NCI-H226 (cell line): ENCODE measurements around the gene CEBPZOS.
A peak's percentile ranks its signal among the peaks of the same experiment; 100 is the strongest.
"Not testable (repeated sequence)": the region's sequence is repeated elsewhere in the genome, so short reads cannot be mapped to it uniquely, and the experiment has no call there.

Experiments used
- DNase-seq: peaks from one replicate; pipeline ENCODE4 v3.0.0-alpha.2; 2015

Gene CEBPZOS

DNA sequence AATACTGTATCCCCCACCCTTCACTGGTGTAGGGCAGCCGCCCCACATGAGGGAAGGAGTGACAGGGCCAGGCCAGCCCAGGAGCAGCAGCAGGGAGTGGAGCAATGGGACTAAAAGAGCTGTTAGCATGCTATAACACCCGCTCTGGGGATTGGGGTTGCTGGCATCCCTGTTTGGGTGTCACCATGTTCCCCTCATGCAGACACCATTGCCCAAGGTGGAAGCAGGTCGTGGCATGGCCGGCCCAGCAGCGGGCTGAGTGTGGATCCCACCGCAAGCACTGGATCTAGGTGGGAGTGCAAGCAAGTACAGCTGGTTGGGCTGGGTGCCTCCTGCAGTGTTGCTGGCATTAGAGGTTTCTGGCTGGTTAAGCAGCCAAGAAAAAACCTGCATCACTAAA lies 4.5 kb upstream of the CEBPZOS start:
- no peak for DNase-seq

DNA sequence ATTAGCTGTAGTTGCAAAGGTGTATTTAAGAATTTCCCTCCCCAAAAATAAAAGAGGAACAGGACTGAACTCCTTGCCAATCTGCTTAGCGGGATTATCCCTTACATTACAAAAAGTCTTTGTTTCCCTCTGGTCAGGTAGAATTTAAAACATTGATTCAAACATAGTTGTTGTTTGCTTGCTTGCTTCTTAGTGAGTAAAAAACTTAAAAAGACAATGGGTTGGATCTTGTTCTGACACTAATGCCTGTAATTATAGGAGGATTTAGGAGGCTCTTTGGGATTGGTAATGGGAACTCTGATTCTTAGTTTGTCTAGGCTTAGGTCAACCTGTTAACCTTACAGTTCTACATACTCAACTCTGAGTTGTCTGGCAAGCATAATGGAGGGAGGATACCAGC lies 3.7 kb upstream of the CEBPZOS start:
- no peak for DNase-seq

- DNase-seq, result not testable (repeated sequence)
Observed at GRCh38 chr2:37195862-37196319, 405 bp upstream of the CEBPZOS start.

DNA sequence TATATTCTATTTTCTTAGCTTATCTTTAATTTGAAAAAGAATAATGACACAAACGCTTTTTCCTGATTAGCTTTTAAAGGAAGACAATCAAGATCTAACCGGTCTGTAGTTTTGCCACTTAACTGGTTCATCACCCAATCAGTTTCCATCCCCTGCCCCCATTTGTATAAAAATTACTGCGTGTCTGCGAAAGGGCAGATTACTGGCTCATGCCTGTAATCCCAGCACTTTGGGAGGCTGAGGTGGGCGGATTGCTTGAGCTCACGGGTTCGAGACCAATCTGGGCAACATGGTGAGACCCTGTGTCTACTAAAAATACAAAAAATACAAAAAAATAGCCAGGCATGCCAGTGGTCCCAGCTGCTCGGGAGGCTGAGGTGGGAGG lies 2.4 kb downstream of the CEBPZOS start:
- DNase-seq, result no peak

- DNase-seq, result no peak
Observed at GRCh38 chr2:37201208-37201607, 4.9 kb downstream of the CEBPZOS start.

DNA sequence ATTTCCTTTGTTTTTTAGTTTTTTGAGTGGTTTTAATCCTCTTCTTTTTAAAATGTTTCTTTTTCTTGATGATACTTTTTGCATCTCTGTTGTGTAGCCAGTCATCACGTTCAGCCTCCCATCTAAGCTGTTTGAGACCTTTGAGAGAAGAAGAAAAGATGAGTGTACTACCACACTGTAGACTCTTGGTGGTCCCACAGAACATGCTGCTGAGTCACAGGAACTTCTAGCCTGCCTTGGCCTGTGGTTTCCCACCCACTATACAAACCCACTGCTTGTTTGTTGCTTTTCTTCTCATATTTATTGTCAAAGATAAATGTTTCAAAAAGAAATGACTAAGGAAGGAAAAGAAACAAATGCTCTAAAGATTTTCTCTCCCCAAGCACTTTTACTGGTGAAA lies 5.5 kb downstream of the CEBPZOS start:
- DNase-seq, result no peak

DNA sequence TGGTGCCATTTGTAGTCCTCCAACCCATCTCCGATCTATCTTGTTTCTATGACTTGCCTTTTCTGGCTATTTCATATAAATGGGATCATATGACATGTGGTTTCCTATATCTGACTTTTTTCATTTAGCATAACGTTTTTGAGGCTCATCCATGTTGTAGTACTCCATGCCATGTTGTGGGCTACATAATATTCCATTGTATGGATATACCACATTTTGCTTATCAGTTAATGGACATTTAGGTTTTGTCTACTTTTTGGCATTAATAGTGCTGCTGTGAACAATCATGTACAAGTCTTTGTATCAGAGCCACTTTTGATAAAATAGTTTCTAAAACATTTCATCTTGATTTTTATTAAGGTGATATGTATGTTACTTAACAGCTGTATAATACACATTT lies 7.4 kb downstream of the CEBPZOS start:
- no peak for DNase-seq

- not testable (repeated sequence) for DNase-seq
Observed at GRCh38 chr2:37205071-37205661, 8.9 kb downstream of the CEBPZOS start.

DNA sequence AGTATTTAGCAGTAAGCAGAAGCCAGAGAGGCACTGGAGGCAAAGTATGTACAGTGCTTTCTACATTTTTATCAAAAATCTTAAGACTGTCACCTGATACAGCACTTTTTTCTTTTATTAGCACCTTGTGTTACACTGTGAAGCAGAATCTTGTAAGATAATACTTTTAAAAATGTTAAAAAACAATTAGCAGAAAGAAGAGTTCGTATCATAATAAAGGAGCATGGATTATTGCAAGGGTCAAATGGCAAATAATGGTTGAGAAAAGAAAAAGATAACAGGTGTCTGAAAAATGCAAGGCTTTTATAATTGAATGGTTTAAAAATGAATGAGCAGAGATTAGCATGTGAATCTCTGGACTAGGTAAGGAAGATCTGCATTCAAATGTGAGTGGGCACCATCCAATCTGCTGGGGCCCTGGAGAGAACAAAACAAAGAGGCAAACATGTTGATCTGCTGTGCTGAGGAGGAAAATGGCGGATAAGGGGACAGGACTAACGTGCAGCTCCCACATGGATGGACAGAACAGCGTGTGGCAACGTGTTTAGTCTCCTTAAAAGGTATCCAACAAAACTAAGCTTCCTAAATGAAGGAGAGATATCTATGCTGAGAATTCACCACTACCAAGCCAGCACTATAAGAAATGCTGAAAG lies 9.5 kb downstream of the CEBPZOS start:
- DNase-seq, result no peak

DNA sequence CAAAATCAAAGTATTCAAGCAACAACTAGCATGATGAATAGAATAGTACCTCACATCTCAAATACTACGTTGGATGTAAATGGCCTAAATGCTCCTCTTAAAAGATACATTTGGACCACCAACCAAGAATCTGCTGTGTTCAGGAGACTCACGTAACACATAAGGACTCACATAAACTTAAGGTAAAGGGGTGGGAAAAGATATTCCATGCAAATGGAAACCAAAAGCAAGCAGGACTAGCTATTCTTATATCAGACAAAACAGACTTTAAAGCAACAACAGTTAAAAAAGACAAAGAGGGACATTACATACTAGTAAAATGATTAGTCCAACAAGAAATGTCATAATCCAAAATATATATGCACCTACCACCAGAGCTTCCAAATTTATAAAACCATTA lies 10.5 kb downstream of the CEBPZOS start:
- DNase-seq, result not testable (repeated sequence)

GRCh38 chr2:37211212-37211611 lies 14.9 kb downstream of the CEBPZOS start:
- no peak for DNase-seq

DNA sequence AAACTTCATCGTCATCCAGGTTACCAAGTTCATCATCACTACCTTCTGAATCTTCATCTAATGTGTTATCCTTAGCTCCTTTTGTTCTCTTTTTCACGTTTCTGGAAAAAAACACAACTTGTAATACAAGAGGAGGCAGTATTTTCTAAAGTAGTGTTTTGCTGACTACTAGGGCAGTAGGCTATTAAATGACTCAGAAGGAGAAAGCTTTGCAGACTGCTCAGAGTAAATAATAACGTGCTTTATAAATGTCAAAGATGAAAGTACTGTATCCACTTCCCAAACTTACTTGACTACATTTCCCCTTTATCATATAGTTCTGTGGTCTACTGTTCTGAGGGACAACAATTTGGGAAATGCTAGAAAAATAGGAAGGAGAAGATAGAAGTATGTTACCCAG lies 15.6 kb downstream of the CEBPZOS start:
- no peak for DNase-seq

- no peak for DNase-seq
Observed at GRCh38 chr2:37215250-37215649, 19.0 kb downstream of the CEBPZOS start.

GRCh38 chr2:37219046-37219445 lies 22.8 kb downstream of the CEBPZOS start:
- no peak for DNase-seq

GRCh38 chr2:37223131-37223530 lies 26.8 kb downstream of the CEBPZOS start:
- no peak for DNase-seq

- DNase-seq, result no peak
Observed at GRCh38 chr2:37224063-37224462, 27.8 kb downstream of the CEBPZOS start.

GRCh38 chr2:37225129-37225528 lies 28.8 kb downstream of the CEBPZOS start:
- not testable (repeated sequence) for DNase-seq

DNA sequence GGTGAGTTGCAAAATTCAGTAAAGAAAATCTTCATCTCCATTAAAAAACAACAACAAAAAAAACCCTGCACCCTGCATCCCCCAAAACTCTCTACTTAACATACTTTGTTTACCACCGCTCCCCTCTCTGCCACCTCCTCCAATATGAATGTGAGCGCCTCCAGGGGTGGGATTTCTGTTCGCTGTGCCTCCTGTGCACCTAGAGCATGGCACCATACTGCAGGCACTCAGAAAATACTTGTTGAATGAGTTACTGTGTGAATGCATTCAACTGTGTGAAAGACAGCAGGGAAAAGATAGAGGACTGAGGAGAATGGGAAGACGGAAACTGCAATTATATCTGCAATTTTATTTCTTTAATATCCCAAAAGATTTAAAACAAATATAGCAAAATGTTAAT lies 30.6 kb downstream of the CEBPZOS start:
- DNase-seq, result no peak

- no peak for DNase-seq
Observed at GRCh38 chr2:37228788-37229187, 32.5 kb downstream of the CEBPZOS start.

GRCh38 chr2:37230581-37230980 lies 34.3 kb downstream of the CEBPZOS start:
- no peak for DNase-seq

DNA sequence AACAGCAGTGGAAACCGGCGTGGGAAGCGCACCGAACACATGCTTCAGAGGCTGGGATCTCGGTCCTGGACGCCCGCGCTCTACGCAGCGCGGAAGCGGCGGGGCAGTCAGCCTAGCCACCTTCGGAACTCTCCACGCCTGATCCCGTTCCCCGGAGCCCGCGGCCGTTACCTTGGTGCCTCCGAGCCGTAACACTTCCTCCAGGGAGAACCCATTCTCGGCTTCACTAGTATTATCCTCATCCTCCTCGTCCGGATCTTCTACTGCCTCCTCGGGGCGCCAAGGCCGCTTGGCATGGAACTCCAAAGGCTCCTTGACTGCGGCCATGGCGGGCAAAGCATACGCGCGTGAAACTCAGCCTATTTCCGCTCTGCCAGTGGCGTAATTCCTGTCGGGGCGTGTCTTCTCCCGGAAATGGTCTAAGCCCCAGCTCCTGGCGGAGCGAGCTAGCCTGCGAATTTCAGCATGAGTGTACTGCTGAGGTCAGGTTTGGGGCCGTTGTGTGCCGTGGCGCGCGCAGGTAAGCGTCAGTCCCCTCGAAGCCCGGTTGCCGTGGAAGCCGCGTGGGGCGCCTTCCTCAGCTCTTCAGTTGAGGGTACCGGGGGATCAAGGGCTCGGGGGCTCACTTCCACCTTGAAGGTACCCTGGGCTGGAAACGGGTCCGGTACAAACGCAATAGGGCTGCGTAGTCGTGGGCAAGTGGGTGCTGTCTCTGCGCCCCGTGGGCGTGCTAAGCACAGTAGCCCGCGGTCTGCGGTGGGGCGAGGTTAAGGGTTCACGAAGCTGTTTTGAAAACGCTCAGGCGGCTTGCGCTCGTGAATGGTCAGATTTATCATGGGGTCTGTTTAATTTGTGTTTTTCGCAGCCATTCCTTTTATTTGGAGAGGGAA lies 35.2 kb downstream of the CEBPZOS start, which contains the start of the genes CEBPZ and NDUFAF7:
Gene CEBPZ, minus strand, starts transcription at position 356 of the 890 bp plus-strand sequence. Its CDS starts 29 bp downstream, at position 327.
Gene NDUFAF7, plus strand, starts transcription at position 418 of the 890 bp plus-strand sequence. Its CDS starts 48 bp downstream, at position 466.
- DNase-seq, result peak; percentile 93

DNA sequence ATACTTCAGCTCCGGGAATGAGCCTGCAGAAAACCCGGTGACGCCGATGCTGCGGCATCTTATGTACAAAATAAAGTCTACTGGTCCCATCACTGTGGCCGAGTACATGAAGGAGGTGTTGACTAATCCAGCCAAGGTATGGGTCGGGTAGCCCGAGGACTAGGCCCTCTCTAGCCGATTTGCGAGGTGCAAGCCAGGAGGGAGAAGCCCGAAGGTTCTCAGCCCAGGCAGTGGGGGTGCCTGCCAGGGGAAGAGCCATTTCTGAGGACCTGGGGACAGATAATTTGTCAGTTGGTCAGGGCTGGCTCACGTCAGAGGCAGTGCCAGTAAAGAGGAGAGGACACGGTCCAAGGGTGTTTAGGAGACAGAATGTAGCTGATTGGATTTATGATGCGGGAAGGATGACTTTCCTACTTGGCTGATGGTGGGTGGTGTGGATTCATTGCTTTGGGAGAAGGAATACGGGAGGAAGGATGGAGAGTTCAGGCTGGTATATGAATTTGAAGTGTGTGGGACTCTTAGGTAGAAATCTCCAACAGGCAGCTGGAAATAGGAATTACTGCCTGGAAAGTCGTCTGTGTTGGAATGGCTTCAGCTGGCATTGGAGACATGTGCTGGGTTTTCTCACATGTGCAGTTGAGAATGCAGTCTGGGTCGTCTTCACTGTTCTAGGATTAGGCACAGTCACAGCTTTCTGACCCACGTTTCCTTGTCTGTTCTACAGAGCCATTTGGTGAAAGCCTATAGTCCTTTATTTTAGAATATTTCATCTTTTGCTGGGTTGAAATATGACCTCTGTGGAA lies 36.0 kb downstream of the CEBPZOS start:
- no peak for DNase-seq

GRCh38 chr2:37243435-37243834 lies 47.1 kb downstream of the CEBPZOS start:
- DNase-seq, result no peak
